Trophoblast cell (in vitro differentiated cells and primary cell): Measurements from ENCODE around the gene SBSN.

Experiments
- DNase-seq, 2 donors: peaks; one replicate each; pipeline ENCODE4 v3.0.0-alpha.2; 2016
- H2AFZ ChIP-seq: 2 replicates; pipeline ENCODE4 v1.6.1; 2013; ENCODE audit warnings: low read length, moderate library complexity, mild to moderate bottlenecking; ENCODE audit not compliant: insufficient read depth, poor library complexity
- H2AK5ac ChIP-seq: 2 replicates; pipeline ENCODE4 v1.6.1; 2013; ENCODE audit warnings: mild to moderate bottlenecking, low read length
- H2BK120ac ChIP-seq: 2 replicates; pipeline ENCODE4 v1.6.1; 2013; ENCODE audit warnings: low read length, mild to moderate bottlenecking, moderate library complexity; ENCODE audit not compliant: insufficient read depth, poor library complexity
- H2BK12ac ChIP-seq: 2 replicates; pipeline ENCODE4 v1.6.1; 2013; ENCODE audit warnings: mild to moderate bottlenecking, low read length, moderate library complexity
- H2BK5ac ChIP-seq: 2 replicates; pipeline ENCODE4 v1.6.1; 2013; ENCODE audit warnings: low read length, low read depth, moderate library complexity, mild to moderate bottlenecking; ENCODE audit not compliant: poor library complexity
- H3K14ac ChIP-seq: 2 replicates; pipeline ENCODE4 v1.6.1; 2013; ENCODE audit warnings: mild to moderate bottlenecking, low read length
- H3K18ac ChIP-seq: 2 replicates; pipeline ENCODE4 v1.6.1; 2013; ENCODE audit warnings: mild to moderate bottlenecking, low read length
- H3K23ac ChIP-seq: 2 replicates; pipeline ENCODE4 v1.6.1; 2013; ENCODE audit warnings: low read length
- H3K27ac ChIP-seq: 2 replicates; pipeline ENCODE4 v1.5.1; 2013; ENCODE audit warnings: low read depth, mild to moderate bottlenecking, inconsistent platforms, low read length, moderate library complexity
- H3K27me3 ChIP-seq: 2 replicates; pipeline ENCODE4 v1.6.1; 2013; ENCODE audit warnings: inconsistent platforms, mild to moderate bottlenecking, low read length, moderate library complexity; ENCODE audit not compliant: insufficient read depth
- H3K36me3 ChIP-seq, 2 experiments: 1 replicate in 1 of 2; 2 replicates in 1 of 2; pipeline ENCODE4 v1.6.1; 2013; ENCODE audit warnings: low read length in 2 of 2, mild to moderate bottlenecking in 2 of 2, moderate library complexity in 1 of 2; ENCODE audit not compliant: insufficient read depth in 2 of 2, control insufficient read depth in 1 of 2
- H3K4ac ChIP-seq: 2 replicates; pipeline ENCODE4 v1.6.1; 2013; ENCODE audit warnings: low read depth, mild to moderate bottlenecking, low read length, moderate library complexity
- H3K4me1 ChIP-seq, 2 experiments: 1 replicate in 1 of 2; 2 replicates in 1 of 2; pipeline ENCODE4 v1.6.1; 2013; ENCODE audit warnings: low read length in 2 of 2, mild to moderate bottlenecking in 2 of 2, moderate library complexity in 1 of 2; ENCODE audit not compliant: insufficient read depth in 2 of 2, control insufficient read depth in 1 of 2
- H3K4me2 ChIP-seq: 2 replicates; pipeline ENCODE4 v1.6.1; 2013; ENCODE audit warnings: inconsistent platforms, mild to moderate bottlenecking, low read length, moderate library complexity
- H3K4me3 ChIP-seq: 2 replicates; pipeline ENCODE4 v1.5.1; 2013; ENCODE audit warnings: mild to moderate bottlenecking, low read depth, low read length, inconsistent platforms
- H3K79me1 ChIP-seq: one replicate; pipeline ENCODE4 v1.6.1; 2013; ENCODE audit warnings: low read length
- H3K79me2 ChIP-seq: 2 replicates; pipeline ENCODE4 v1.6.1; 2013; ENCODE audit warnings: low read length, mild to moderate bottlenecking; ENCODE audit not compliant: control insufficient read depth, insufficient read depth, poor library complexity
- H3K9ac ChIP-seq: 2 replicates; pipeline ENCODE4 v1.6.1; 2013; ENCODE audit warnings: mild to moderate bottlenecking, low read length
- H3K9me3 ChIP-seq: 2 replicates; pipeline ENCODE4 v1.6.1; 2013; ENCODE audit warnings: low read depth, mild to moderate bottlenecking, control low read depth, inconsistent platforms, low read length; ENCODE audit not compliant: insufficient read depth
- H4K12ac ChIP-seq: 2 replicates; pipeline ENCODE4 v1.6.1; 2013; ENCODE audit warnings: low read depth, mild to moderate bottlenecking, low read length, moderate library complexity
- H4K8ac ChIP-seq: 2 replicates; pipeline ENCODE4 v1.6.1; 2013; ENCODE audit warnings: low read depth, mild to moderate bottlenecking, low read length, moderate library complexity
- H4K91ac ChIP-seq: one replicate; pipeline ENCODE4 v1.6.1; 2013; ENCODE audit warnings: low read depth, mild to moderate bottlenecking, low read length, moderate library complexity
- WGBS: extraction: QIAGEN DNeasy Blood & Tissue Kit; methylation state at CpG from one replicate; pipeline ENCODE4 v1.1.7; 2013; ENCODE audit warnings: missing lambda C conversion rate; ENCODE audit not compliant: insufficient read length, insufficient coverage; ENCODE audit errors: extremely low coverage; 5-methylcytosine and 5-hydroxymethylcytosine counted together

SBSN gene

GRCh38 chr19:35561436-35561835, 33.3 kb upstream of the SBSN start:
- Histone ChIP-seq H2BK12ac (no peak overlapping the region), H3K79me1 (no peaks in the 10 kb centered on the region), H3K23ac (no peak overlapping the region), H4K91ac (no peak overlapping the region), H2AK5ac (no peak overlapping the region), H2BK5ac (no peak overlapping the region), H2BK120ac (no peak overlapping the region), H3K9ac (no peak overlapping the region), H4K12ac (no peak overlapping the region), H2AFZ (no peak overlapping the region), H3K36me3 (no peaks in the 10 kb centered on the region), H3K4me3 (no peak overlapping the region), H3K27ac (no peak overlapping the region), H3K4ac (no peak overlapping the region), H3K27me3 (peaks cover 13% of the 10 kb centered on the region), H3K4me1 (peaks cover 2 to 3% of the 10 kb centered on the region in 2 experiments), H3K4me2 (no peak overlapping the region), H3K14ac (no peak overlapping the region), H4K8ac (no peak overlapping the region), H3K9me3 (peaks cover 10% of the 10 kb centered on the region), H3K79me2 (no peaks in the 10 kb centered on the region), H3K18ac (no peak overlapping the region)
- no peak for DNase-seq
- no CpG with 5 or more reads among the region's 6 CpGs for WGBS

GRCh38 chr19:35560677-35561076, 32.6 kb upstream of the SBSN start:
- no peak overlapping the region for H4K12ac ChIP-seq
- H2AFZ ChIP-seq = no peak overlapping the region
- no peak overlapping the region for H4K8ac ChIP-seq
- H3K14ac ChIP-seq = no peak overlapping the region
- no CpG with 5 or more reads among the region's 6 CpGs for WGBS
- H3K4me3 ChIP-seq = no peak overlapping the region
- no peaks in the 10 kb centered on the region for H3K36me3 ChIP-seq
- no peak overlapping the region for H3K27ac ChIP-seq
- no peak overlapping the region for H2BK12ac ChIP-seq
- H3K23ac ChIP-seq = no peak overlapping the region
- H3K9ac ChIP-seq = no peak overlapping the region
- peaks cover 13% of the 10 kb centered on the region for H3K27me3 ChIP-seq
- no peak overlapping the region for H4K91ac ChIP-seq
- H2BK120ac ChIP-seq = no peak overlapping the region
- no peak overlapping the region for H3K4ac ChIP-seq
- H2BK5ac ChIP-seq = no peak overlapping the region
- no peak overlapping the region for H2AK5ac ChIP-seq
- H3K79me2 ChIP-seq = no peaks in the 10 kb centered on the region
- H3K4me2 ChIP-seq = no peak overlapping the region
- H3K4me1 ChIP-seq = peaks cover 2 to 3% of the 10 kb centered on the region in 2 experiments
- no peak overlapping the region for H3K18ac ChIP-seq
- DNase-seq = no peak
- H3K79me1 ChIP-seq = no peaks in the 10 kb centered on the region
- peaks cover 10% of the 10 kb centered on the region for H3K9me3 ChIP-seq

- Histone ChIP-seq H4K91ac (no peak overlapping the region), H2BK120ac (no peak overlapping the region), H3K79me2 (no peaks in the 10 kb centered on the region), H4K12ac (no peak overlapping the region), H3K27ac (no peak overlapping the region), H2AK5ac (no peak overlapping the region), H3K18ac (no peak overlapping the region), H4K8ac (no peak overlapping the region), H3K4ac (no peak overlapping the region), H2BK5ac (no peak overlapping the region), H3K9ac (no peak overlapping the region), H3K4me1 (peaks cover 2 to 3% of the 10 kb centered on the region in 2 experiments), H3K79me1 (no peaks in the 10 kb centered on the region), H3K23ac (no peak overlapping the region), H3K27me3 (peaks cover 13% of the 10 kb centered on the region), H3K9me3 (peaks cover 10% of the 10 kb centered on the region), H2BK12ac (no peak overlapping the region), H3K4me3 (no peak overlapping the region), H3K4me2 (no peak overlapping the region), H3K36me3 (no peaks in the 10 kb centered on the region), H2AFZ (no peak overlapping the region), H3K14ac (no peak overlapping the region)
- no peak for DNase-seq
- WGBS = no CpG with 5 or more reads among the region's 18 CpGs
Observed at GRCh38 chr19:35560271-35560670, 32.2 kb upstream of the SBSN start.

DNA sequence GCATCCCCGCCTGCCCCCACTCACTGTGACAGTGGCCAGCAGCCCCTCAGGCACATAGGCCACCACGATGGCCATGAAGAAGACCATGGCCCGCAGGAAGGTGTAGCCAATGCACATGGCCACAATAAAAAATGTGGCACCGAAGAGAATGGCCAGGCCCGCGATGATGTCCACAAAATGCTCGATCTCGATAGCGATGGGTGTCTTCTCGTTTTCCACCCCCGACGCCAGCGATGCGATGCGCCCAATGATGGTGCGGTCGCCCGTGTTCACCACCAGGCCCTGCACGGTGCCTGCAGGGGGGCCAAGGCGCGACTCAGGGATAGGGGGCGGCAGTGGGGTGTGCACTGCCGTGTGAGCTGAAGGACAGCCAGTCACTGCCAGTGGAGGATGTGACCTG, 31.7 kb upstream of the SBSN start:
- no CpG with 5 or more reads among the region's 23 CpGs for WGBS
- Histone ChIP-seq H4K8ac (no peak overlapping the region), H4K91ac (no peak overlapping the region), H3K4ac (no peak overlapping the region), H3K9ac (no peak overlapping the region), H3K27ac (no peak overlapping the region), H2AK5ac (no peak overlapping the region), H3K4me3 (no peak overlapping the region), H2BK12ac (no peak overlapping the region), H2BK5ac (no peak overlapping the region), H3K23ac (no peak overlapping the region), H3K79me2 (no peaks in the 10 kb centered on the region), H2BK120ac (no peak overlapping the region), H3K27me3 (peaks cover 13% of the 10 kb centered on the region), H3K14ac (no peak overlapping the region), H3K9me3 (peaks cover 10% of the 10 kb centered on the region), H4K12ac (no peak overlapping the region), H2AFZ (no peak overlapping the region), H3K4me1 (peaks cover 2 to 3% of the 10 kb centered on the region in 2 experiments), H3K36me3 (no peaks in the 10 kb centered on the region), H3K18ac (no peak overlapping the region), H3K4me2 (no peak overlapping the region), H3K79me1 (no peaks in the 10 kb centered on the region)
- DNase-seq = no peak
